OCI-LY1 (cell line): ENCODE measurements around the gene C16orf87.

Experiments
- H2AFZ ChIP-seq: fragments of 200-600 bp; sonication (generic), shearing (Covaris generic); 2 replicates; pipeline ENCODE4 v1.6.0; 2014; ENCODE audit warnings: antibody characterized with exemption, mild to moderate bottlenecking, low read length
- H3F3A ChIP-seq: fragments of 200-600 bp; sonication (generic), shearing (Covaris generic); 2 replicates; pipeline ENCODE4 v1.6.0; 2014; ENCODE audit warnings: mild to moderate bottlenecking, antibody characterized with exemption, low read length, moderate library complexity; ENCODE audit not compliant: insufficient read depth
- H3K27ac ChIP-seq: fragments of 200-600 bp; sonication (generic); 2 replicates; pipeline ENCODE4 v1.5.1; 2014; ENCODE audit warnings: low read length, mixed run types, mild to moderate bottlenecking, low read depth; ENCODE audit not compliant: poor library complexity, severe bottlenecking
- H3K27me3 ChIP-seq: fragments of 200-600 bp; sonication (generic); 2 replicates; pipeline ENCODE4 v1.6.0; 2014; ENCODE audit warnings: antibody characterized with exemption, mild to moderate bottlenecking, low read length, moderate library complexity; ENCODE audit not compliant: insufficient read depth
- H3K36me3 ChIP-seq: fragments of 200-600 bp; sonication (generic); 2 replicates; pipeline ENCODE4 v1.6.1; 2014; ENCODE audit warnings: mild to moderate bottlenecking, antibody characterized with exemption, low read length, moderate library complexity, mixed read lengths; ENCODE audit not compliant: insufficient read depth
- H3K4me1 ChIP-seq: fragments of 200-600 bp; sonication (generic); 2 replicates; pipeline ENCODE4 v1.5.1; 2014; ENCODE audit warnings: mild to moderate bottlenecking, low read length, moderate library complexity; ENCODE audit not compliant: insufficient read depth, severe bottlenecking
- H3K4me2 ChIP-seq: fragments of 200-600 bp; sonication (generic), shearing (Covaris generic); 2 replicates; pipeline ENCODE4 v1.6.1; 2014; ENCODE audit warnings: low read length
- H3K4me3 ChIP-seq: fragments of 200-600 bp; sonication (generic); 2 replicates; pipeline ENCODE4 v1.5.1; 2014; ENCODE audit warnings: low read length, low read depth, mild to moderate bottlenecking, mixed read lengths; ENCODE audit not compliant: poor library complexity, severe bottlenecking
- H3K79me2 ChIP-seq: fragments of 200-600 bp; shearing (Covaris generic); 2 replicates; pipeline ENCODE4 v1.6.1; 2016; ENCODE audit warnings: mixed run types, low read length, mixed read lengths; ENCODE audit not compliant: insufficient read depth
- H3K9ac ChIP-seq: fragments of 200-600 bp; sonication (generic), shearing (Covaris generic); 2 replicates; pipeline ENCODE4 v1.6.1; 2014; ENCODE audit warnings: mild to moderate bottlenecking, low read length, mixed read lengths
- H3K9me2 ChIP-seq: fragments of 200-600 bp; sonication (generic), shearing (Covaris generic); 2 replicates; pipeline ENCODE4 v1.6.1; 2014; ENCODE audit warnings: low read depth, mild to moderate bottlenecking, low read length, mixed read lengths
- H3K9me3 ChIP-seq: fragments of 200-600 bp; shearing (Covaris generic); 2 replicates; pipeline ENCODE4 v1.6.1; 2014; ENCODE audit warnings: low read length, mixed read lengths
- H4K20me1 ChIP-seq: fragments of 200-600 bp; sonication (generic), shearing (Covaris generic); 2 replicates; pipeline ENCODE4 v1.6.0; 2016; ENCODE audit warnings: mild to moderate bottlenecking, low read length; ENCODE audit not compliant: insufficient read depth
- CTCF ChIP-seq: fragments of 200-600 bp; sonication (generic), shearing (Covaris generic); IDR thresholded peaks from 2 replicates; pipeline ENCODE4 v1.5.1; 2017; ENCODE audit warnings: mild to moderate bottlenecking, antibody characterized with exemption, low read length, moderate library complexity, mixed read lengths
- EZH2 ChIP-seq: fragments of 200-600 bp; sonication (generic), shearing (Covaris generic); IDR thresholded peaks from 2 replicates; pipeline ENCODE4 v1.8.0; 2017; ENCODE audit warnings: borderline replicate concordance, mixed run types, mild to moderate bottlenecking, antibody characterized with exemption, low read length, moderate library complexity, mixed read lengths

Gene C16orf87

GRCh38 chr16:46857368-46857945 lies 26.5 kb upstream of the C16orf87 start:
- Histone ChIP-seq H3K9ac (no peak overlapping the region), H3K36me3 (no peaks in the 10 kb centered on the region), H4K20me1 (no peaks in the 10 kb centered on the region), H3K4me1 (peaks cover 6% of the 10 kb centered on the region), H3K27me3 (no peaks in the 10 kb centered on the region), H3K4me3 (no peak overlapping the region), H3K9me3 (no peaks in the 10 kb centered on the region), H3K9me2 (no peaks in the 10 kb centered on the region), H3K27ac (no peak overlapping the region), H3K4me2 (no peak overlapping the region), H3F3A (peaks cover 6% of the 10 kb centered on the region; the same call in 1 of the 2 replicates), H2AFZ (no peak overlapping the region), H3K79me2 (no peaks in the 10 kb centered on the region)
- TF ChIP-seq CTCF (peak; percentile 54), EZH2 (no peak)

- H3K36me3 ChIP-seq, result no peaks in the 10 kb centered on the region
- no peak overlapping the region for H3K27ac ChIP-seq
- H3K4me2 ChIP-seq, result no peak overlapping the region
- no peaks in the 10 kb centered on the region for H3K79me2 ChIP-seq
- H3K9ac ChIP-seq, result no peak overlapping the region
- no peaks in the 10 kb centered on the region for H4K20me1 ChIP-seq
- no peaks in the 10 kb centered on the region for H3K9me2 ChIP-seq
- H2AFZ ChIP-seq, result no peak overlapping the region
- H3K27me3 ChIP-seq, result no peaks in the 10 kb centered on the region
- TF ChIP-seq EZH2 (no peak), CTCF (no peak)
- H3K4me3 ChIP-seq, result no peak overlapping the region
- H3K4me1 ChIP-seq, result peaks cover 26% of the 10 kb centered on the region
- H3F3A ChIP-seq, result peaks cover 11% of the 10 kb centered on the region; the same call in 1 of the 2 replicates
- no peaks in the 10 kb centered on the region for H3K9me3 ChIP-seq
These were observed 24.4 kb upstream of the C16orf87 start for GRCh38 chr16:46855389-46855788.

- Histone ChIP-seq H2AFZ (no peak overlapping the region), H3F3A (peaks cover 11% of the 10 kb centered on the region; the same call in 1 of the 2 replicates), H3K36me3 (no peaks in the 10 kb centered on the region), H3K9ac (no peak overlapping the region), H4K20me1 (no peaks in the 10 kb centered on the region), H3K4me3 (no peak overlapping the region), H3K27ac (no peak overlapping the region), H3K4me1 (peaks cover 31% of the 10 kb centered on the region), H3K9me2 (no peaks in the 10 kb centered on the region), H3K4me2 (no peak overlapping the region), H3K27me3 (no peaks in the 10 kb centered on the region), H3K9me3 (no peaks in the 10 kb centered on the region), H3K79me2 (no peaks in the 10 kb centered on the region)
- no peak for TF ChIP-seq CTCF
- TF ChIP-seq EZH2, result no peak
These were observed 23.9 kb upstream of the C16orf87 start for GRCh38 chr16:46854846-46855245.
